Stimulated activated CD4-positive, alpha-beta T cell treated with anti-CD3 and anti-CD28 coated beads, Interleukin-4, amount 100 ng/mL, for 1 hour (primary cell): ENCODE results near the gene E2F8.

Experiments
- DNase-seq: peaks from one replicate; pipeline ENCODE4 v3.0.0-alpha.2; 2020

E2F8 gene

DNA sequence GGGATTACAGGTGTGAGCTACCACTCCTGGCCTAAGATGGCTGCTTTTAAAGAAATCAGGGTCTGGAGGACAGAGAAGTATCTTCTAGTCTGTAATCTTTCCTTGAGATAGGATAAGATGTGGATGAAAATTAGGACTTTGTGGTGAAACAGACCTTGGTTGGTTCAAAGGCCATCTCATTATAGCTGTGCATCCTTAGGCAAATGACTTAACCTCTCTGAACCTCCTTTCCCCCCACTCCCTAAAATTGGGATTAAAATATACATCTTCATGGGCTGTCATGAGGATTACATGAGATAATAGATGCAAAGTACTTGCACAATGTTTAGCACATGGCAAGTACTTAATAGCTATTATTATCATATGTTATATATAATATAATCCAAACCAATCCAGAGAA is 10.8 kb upstream of the E2F8 start:
- no peak for DNase-seq

DNA sequence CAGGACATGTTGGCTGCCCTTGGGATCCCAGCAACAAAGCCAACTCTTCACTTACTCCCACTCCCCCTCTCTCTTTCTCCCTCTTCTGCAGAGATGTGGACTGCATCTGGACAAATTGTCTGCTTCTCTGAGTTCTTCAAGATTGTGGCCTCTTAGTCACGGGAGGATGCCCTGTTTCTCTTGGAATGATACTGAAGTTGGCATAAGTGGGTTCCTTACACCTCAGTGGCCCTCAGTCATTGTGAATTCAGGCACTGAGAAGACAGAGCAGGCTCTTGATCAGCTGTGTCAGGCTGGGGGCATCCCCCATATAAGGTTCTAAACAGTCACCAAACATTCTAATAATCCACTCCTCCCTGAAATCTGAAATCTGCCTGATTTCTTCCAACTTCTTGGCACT is 6.1 kb upstream of the E2F8 start:
- DNase-seq, result no peak

DNA sequence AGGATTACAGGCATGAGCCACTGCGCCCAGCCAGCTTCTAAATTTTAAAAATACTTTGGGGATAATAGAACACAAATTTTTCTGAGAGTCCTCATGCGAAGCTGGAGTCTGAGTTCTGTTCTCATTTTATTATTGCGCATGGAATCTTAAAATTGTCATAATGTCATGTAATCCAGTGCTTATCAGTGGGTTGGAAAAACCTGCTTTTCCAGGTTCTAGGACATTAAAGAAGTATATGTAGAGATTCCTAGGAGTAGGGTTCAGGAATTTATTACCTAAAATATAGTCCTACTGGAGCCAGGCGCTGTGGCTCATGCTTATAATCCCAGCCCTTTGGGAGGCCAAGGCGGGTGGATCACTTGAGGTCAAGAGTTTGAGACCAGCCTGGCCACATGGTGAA is 4.6 kb upstream of the E2F8 start:
- no peak for DNase-seq

DNA sequence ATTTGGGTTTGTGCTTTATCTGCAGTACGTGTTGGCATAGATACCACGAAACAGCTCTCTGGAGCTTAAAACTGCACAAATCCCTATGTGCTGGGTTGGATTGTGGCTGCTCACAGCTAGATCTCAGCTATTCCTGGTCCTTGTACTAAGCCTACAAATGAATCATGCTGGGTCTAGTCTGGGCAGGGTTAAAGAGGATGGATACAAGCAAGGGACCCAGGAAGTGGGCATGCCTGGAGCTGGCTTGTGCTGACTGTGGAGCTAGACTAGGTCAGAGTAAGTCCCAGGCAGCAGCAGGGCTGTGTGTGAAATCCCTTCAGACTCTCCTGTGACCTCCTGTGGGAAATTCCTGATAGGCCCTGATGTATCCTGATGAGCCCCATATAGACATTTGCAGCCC is 3.9 kb upstream of the E2F8 start:
- no peak for DNase-seq

DNA sequence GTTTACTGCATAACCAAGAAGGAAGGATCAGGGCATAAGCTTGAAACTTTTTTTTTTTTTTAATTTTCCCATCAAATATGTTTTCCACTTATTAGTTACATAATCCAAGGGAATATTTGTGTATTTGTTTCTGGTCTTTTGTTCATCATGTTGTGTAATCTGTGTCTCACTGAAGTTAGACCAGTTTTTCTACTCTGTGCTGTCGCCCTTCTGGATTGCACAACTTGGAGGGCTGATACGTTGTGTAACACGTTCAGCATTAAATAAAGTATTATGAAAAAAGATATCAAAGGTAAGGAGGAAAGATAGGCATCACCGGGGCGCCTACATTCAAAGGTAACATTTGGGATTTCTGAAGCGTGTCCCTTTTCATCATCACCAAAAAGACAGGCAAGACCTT is 3.3 kb upstream of the E2F8 start:
- no peak for DNase-seq

DNA sequence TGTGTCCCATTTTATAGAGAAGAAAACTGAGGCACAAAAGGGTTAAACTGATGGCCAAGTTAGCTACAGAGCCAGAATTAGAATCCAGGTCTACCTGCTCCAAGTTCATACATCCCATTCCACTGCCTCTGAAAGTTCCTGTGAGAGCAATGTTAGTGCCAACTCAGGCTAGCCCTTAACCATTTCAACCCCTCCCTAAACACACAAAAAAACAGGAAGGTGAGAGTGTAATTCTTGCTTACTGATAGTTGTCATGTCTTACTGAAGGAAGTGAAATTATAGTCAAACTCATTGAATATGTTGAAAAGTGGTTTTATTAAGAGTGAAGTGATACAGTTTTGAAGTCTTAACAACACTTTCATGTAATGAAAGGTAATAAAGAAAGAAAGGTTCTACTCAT is 2.9 kb upstream of the E2F8 start:
- no peak for DNase-seq

DNA sequence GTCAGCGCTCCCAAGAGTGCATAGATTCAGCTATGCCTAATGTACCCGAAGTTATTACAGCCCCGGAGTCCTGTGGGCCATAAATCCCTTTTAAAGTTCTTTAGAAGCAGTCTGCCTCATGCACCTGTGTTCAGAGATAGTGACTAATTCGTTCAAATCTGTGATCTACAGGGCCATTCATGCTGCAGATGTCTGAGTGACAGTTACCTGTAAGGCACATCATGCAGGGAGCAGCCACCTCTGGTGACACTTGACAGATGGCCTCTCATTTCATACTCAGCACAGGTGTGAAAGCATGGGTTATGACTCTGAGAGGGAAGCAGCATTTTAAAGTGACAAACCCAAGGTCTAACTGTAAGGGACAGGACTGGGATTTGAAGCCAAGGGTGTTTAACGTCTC is 2.4 kb upstream of the E2F8 start:
- DNase-seq, result no peak

DNA sequence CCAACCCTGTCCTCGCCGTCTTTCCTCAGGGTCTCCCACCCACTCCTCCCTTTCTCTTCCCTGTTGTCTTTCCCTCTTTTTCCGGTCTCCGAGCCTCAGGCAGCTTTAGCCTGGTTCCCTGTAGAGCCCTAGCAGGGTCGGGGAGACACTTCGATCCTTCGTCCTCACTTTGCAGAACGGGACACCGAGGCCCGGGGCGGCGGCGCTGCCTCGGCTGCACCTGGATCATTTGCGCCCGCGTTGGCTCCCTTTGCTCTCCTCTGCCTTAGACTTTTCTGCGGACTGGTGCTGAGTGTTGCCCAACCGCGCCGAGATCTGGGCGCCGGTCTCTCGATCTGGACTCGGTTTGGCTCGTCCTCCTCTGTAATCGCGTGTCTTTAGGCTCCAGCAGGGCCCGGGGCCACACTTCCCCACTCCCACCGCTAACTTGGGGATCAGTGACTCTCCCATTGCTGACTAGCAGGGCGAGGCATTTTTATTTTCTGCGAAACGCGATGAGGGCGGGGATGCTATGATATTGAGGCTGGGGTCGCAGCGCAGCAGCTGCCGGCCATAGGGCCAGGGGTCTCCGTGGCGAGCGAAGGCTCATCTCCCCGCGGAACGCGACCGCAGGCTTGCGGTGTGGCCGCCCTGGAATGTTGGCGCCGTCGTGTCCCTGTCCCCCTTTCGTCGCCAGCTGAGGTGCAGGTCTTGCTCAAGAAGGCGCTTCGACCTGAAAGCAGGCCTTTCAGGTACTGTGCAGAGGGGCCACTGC is 1.6 kb upstream of the E2F8 start:
- peak; percentile 4 for DNase-seq

DNA sequence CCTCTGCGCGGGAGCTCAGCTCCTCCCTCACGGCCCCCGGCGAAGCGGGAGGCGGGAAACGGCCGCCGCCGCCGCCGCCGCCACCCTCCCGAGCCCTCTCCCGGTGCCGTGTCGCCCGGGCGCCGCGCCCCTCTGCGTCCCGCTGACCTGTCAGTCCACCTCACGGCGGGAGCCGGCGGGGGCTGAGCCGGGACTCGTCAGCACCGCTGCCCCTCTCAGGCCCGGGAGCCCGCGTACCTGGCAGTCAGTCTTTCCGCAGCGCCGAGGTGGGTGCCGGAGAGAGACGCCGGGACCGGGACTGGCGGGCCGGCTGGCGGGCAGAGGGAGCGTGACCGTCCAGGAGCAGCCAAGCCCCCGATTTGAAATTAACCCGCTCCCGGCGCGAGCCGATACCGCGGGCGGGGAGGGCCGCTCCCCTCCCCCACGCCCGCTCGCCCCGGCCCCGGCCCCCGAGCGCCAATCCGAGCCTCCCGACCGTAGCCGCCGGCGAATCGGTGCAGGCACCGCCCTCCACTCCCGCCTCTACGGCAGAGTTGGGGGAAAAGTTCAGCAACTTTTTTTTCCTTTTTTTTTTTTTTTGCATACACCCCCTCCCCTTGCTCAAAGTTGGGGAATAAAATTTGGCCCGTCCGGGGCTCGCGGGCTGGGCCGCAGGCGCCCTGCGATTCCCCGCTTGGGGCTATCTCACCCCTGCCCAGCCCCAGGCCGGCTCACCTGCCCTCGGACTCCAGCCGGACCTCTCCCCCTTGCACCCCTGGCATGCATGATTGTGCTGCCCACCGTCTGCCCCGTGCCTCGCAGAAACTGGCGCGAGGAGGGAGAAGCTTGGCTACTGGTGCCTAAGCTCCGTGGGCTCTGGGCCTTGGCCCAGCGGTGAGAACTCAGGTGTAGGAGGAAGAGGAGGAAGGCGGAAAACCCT is 774 bp upstream of the E2F8 start:
- peak; percentile 11 for DNase-seq

DNA sequence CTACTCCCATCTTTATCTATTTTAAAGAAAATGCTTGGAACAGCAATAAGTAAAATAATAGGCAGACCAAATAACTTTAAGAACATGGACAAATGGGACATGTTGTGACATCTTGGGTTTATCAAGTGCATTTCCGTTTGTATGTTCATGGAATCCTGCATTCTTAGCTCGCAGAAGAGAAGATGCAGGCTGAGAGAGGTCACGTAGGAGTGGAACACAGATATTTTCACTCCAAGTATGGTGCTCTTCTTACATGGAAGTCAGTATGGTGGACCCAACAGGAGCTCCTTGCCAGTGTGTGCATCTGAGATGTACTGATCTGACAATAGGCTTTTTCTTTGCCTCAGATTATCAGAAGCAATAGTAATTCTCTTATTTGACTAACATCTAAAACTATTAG is 1.7 kb downstream of the E2F8 start:
- DNase-seq, result no peak

DNA sequence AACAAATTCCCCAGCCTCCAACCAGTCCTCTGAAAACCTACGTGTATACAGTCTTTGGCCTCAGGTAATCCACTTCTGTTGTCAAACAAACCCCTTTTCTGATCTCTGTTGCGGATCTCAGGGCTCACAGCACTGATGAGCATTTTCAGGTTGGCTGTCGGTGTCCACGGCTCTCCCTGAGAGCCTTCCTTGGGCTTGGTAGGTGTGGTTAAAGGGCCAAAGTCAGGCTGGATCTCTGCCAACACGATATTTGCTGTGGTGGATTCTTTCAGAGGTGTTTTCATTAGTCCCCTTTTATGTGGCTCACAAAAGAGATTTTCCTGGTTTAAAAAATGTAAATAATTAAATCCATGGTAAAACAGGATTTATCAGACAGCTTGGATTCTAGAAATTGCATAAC is 2.9 kb downstream of the E2F8 start:
- DNase-seq, result no peak

DNA sequence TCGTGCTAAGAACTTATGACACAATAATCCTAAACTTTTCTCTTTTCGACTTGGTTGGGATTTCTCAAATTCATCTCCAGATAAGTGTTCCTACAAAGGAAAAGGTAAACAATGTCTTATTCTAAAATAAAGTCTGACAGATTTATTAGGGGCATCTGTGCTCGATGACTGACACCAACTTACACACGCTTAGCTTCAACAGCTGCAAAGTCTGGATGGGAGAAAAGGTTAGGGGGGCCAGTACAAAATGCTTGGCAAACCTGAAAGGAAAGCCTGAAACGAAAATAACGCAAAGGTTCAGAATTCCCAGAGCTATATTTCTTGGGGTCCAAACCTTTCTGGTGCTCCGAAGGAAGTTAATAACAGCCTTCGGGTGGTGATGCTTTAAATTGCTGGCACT is 3.4 kb downstream of the E2F8 start:
- no peak for DNase-seq

DNA sequence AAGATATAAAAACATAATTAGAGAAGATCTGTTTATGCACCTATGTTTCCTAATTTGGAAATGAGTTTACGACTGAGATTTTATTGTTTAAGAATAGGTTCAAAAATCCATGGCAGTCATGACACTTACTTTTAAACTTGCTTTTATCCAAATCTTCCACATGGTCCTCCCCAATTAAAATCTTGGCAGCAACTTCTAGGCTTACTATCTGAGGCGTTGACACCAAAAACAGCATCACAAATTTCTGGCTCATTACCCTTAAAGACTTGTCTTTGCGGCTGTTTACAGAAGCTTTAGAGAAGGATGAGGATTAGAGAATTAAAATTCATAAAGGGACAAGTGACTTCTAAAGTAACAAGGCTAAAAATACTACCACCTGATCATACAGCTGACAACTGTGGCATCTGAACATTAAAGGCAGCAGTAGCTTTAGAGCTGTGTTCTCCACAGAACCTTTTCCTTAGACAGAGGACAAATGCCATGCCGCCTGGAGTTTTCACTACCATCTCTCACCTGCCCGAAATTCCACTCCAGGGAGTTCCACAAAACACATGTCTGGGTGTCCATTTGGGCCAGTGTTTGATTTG is 6.4 kb downstream of the E2F8 start:
- no peak for DNase-seq

DNA sequence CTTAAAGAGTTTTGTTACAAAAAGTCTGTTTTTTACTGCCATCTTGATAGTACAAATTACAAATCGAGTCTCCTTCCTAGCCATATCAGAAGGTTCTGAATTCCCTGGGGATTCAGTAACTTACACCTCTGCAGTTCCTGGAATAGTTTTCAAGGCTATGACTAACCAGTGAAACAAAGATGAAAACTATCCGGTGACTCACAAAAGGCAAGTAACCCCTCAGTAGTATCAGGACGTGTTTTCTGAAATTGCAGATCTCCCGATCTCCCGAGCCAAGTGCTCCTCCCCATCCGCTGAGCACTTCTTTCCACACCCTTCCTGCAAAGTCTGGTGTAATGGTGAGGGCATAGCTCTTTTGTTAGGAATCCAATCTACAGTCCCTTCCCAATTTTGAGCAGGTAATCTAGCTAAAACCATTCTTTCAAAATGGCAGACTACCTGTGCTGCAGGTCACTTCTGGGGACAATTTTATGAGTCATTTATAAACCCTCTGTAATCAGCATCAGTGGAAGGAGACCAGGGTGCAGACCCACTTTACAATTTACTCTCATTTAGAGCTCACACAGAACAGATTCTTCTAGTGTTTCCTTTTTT is 7.7 kb downstream of the E2F8 start:
- no peak for DNase-seq

DNA sequence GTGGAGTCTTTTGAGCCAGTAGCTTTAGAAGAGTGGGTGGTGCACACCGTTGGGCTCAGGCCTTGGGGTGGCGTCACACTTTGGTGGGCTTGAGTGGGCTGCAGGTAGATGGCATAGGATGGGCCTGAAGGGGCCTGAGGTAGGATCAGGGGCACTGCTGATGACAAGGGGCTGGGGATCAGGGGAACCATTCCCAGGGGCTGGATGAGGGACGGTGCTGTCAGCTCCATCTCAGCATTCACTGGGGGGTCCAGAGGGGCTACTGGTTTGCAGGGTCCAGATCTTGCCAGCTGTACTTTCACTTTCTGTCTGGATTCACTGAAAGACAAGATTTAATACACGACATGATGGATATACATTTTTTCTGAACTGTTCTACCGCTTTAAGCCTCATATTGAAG is 11.1 kb downstream of the E2F8 start:
- DNase-seq, result no peak

DNA sequence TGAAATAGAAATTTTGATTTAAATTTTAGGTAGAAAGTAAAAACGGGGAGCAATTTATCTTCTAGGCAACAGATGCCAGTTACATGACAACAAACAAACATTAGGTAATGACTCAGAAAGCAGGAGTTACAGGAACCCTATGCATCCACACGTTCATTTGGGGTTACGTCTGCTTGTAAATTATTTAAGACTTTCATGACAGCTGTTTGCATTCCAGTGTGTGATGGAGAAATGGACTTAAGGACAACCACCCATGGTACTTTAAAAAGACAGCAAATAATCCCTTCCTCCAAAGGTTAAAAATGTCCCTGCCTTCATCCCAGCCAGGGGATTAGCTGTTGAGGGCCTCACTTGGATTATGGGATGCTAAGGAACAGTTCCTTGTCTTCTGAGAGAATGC is 11.8 kb downstream of the E2F8 start:
- DNase-seq, result no peak

DNA sequence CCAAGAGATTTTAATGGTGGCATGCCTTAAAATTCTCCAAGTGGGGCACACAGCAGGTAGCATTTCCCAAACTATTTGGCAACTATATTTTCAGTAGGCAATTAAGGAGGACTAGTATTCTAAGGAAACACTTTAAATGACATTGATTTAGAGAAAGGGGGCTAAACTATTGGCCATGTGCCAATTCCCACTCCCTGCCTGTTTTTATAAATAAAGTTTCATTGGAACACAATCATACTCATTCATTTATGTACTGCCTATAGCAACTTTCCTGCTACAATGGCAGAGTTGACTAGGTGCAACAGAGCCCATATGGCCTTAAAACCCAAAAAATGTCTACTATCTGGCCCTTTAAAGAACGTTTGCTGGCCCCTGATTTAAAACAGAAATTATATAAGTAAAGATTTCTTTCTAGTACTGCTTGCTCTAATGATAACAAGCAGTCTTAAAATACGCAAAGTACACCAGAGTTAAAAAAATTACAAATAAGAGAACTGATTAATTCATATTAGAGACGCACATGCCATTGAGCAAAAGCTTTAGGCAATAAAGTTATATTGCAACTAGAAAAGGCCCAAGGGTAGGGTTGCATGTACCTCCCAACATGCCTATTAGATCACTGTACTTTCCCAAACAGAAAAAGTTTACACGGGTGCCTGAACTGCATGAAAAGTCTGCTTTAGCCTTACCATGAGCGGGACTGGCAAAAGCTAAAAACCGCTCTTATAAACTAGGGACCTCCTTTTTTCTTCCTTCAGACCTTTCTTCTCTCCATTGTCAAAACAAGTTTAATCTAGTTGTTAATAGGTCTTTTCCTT is 14.2 kb downstream of the E2F8 start:
- no peak for DNase-seq

DNA sequence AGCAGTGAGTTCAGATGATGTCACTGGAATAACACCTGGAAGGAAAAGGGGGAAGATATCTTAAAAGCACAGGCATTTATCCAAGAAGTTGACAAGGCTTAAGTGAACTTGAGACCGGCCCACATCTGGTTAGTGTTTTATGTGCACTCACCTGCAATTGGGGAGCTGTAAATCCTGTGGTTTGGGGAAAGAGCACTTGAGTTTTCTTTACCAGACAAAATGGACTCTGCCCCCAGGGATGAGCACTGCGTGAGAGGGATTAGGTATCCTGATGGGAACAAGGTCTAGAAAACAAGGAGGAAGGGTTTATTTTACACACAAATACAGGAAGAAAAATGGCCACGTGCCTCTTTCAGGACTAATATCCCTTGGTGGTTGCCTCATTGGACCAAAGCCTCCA is 15.2 kb downstream of the E2F8 start:
- DNase-seq, result no peak

DNA sequence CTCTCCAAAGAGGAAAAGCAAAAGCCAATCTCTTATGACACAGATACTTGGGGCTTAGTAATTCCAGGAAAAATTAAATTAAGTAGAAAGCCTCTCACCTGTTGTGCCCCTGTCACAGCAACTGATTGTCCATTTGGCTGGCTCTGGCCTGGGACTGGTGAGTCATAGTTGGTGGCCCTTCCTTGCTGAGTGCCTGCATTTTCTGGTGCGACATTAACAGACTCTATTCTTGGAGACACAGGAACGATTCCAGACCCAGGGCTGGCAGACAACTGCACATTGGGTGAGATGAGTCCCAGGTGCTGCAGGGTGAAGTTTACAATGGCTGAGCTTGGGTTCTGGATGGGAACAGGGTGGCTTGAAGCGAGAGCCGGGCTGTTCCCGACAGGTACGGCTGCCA is 15.6 kb downstream of the E2F8 start:
- DNase-seq, result no peak

DNA sequence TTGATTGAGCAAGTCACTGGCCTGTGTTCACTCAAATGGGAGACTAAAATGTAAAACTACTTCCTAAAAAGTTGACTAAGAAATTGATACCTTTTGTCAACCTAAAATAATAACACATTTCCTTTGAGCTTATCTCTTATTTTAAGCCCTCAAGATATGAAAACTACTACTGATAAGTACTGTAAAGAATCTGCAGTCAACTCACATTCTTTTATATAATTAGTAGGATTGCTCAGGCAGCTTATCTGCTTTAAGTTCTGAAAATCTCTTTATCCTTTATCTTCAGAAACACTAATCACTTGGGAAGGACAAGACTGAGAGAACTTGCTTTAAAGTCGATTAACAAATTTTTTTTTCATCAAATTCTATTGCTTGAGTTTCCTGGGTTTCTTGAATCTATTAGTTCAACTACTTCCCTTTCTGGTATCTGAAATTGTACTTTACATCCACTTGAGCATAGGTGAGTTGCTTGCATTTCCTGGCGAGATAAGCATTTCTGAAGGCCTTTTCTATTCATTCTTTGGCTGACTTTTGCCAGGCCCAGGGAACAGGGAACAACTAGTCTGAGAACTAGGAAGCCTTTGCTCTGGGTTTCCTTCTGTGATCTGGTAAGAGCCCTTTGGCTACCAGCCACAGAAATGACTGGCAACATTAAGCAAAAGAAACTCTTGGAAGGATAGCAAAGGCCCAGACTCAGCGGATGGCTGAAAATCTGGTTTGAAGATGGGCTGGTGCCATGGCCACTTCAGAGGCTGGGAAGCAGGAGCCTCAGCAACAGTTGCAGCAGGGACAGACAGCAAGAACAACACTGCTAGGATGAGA is 19.6 kb downstream of the E2F8 start:
- DNase-seq, result no peak

DNA sequence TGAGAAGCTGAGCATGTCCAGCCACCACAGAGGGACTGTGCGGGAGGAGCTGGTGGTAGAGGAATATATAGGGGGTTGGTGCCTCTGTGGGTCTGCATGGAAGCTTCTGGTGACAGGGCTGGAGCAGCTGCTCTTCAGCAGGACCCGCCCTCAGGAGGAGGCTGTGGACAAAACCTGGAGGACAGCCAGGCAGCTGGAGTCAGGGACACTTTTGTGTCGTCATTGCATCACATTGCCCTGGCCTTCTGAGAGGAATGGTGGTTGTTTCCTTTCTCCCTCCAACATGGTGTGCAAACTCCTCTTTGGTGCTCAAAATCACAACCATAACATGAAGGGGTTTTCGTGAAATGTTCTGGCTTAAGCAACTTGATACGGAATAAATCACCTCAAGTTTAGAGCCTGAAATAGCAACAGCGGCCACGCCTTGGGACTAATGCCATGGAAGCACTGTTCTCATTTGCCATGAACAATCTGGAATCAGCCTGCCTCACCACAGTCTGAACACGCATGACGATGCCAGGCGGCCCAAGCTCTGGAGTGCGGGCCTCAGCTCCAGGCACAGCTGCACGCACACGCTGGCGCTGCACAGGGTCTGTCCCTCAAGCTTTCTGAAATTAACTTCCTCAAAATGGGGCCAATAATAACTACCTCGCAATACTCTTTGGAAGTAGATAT is 21.8 kb downstream of the E2F8 start:
- DNase-seq, result no peak
